ENCODE data around the gene PIK3CD.

GRCh38 chr1:9700340-9700739, 48.8 kb downstream of the PIK3CD start:
- TF ChIP-seq POLR2A (IDR thresholded peaks at IDR 0.05; ENCODE audit: low read length) (no peak), GATA1 (IDR thresholded peaks at IDR 0.05; ENCODE audit: low read depth, low read length) (no peak)

Data from erythroblast (primary cell).